Right ventricle myocardium superior (tissue), 1 donor: Measurements from ENCODE around the gene MYO7B. TPM values are rescaled to one million over a fixed set of nuclear protein-coding genes. Genes with fewer than 3 reads are reported as not detected.

ENCODE experiments used
- total RNA-seq: library from RNA; stranded (reverse); fragmentation: NEBNext Ultra II Directional; extraction: Animal tissue kit (Norgen Biotek cat#: 25700); gene quantifications from one replicate; pipeline ENCODE4 v1.2.1, GENCODE V29; 2021
- donor health status: DM: no; HTN: yes; CAD: no; lungs with severe emphysema.

The MYO7B gene
- total RNA-seq, 1 donor from 2014 or later = 0.32 TPM

Other genes with a start within 250 kb of the MYO7B start
- 18.2 TPM for gene ERCC3, start 241.5 kb upstream of the MYO7B start, total RNA-seq
- gene MAP3K2, start 147.7 kb upstream of the MYO7B start, total RNA-seq = 22.5 TPM
- gene PROC, start 117.3 kb upstream of the MYO7B start, total RNA-seq = not detected
- gene IWS1, start 9.2 kb upstream of the MYO7B start, total RNA-seq = 57.7 TPM
- gene GPR17, start 110.5 kb downstream of the MYO7B start, total RNA-seq = not detected
- gene LIMS2, start 139.8 kb downstream of the MYO7B start, total RNA-seq = 237 TPM
- 3.2 TPM for gene SFT2D3, start 165.8 kb downstream of the MYO7B start, total RNA-seq